Loucy (cell line): ENCODE measurements around the gene FOSL1.

Source experiments
- CTCF ChIP-seq: fragments of 200-600 bp; sonication (generic); conservative IDR thresholded peaks from 2 replicates; pipeline ENCODE4 v1.5.1; 2014; ENCODE audit warnings: mild to moderate bottlenecking, antibody characterized with exemption, low read length
- EZH2phosphoT487 ChIP-seq: fragments of 200-600 bp; IDR thresholded peaks from 2 replicates; pipeline ENCODE4 v1.6.1; 2018; ENCODE audit warnings: antibody characterized with exemption, mild to moderate bottlenecking, moderate library complexity, borderline replicate concordance

GRCh38 chr11:65885808-65886536, 14.2 kb downstream of the FOSL1 start:
- TF ChIP-seq CTCF (no peak), EZH2phosphoT487 (no peak)
